Right atrium auricular region (tissue), 2 donors: Measurements from ENCODE around the gene INPP5J. TPM values are rescaled to one million over a fixed set of nuclear protein-coding genes. Genes with fewer than 3 reads are reported as not detected.
"Not testable (repeated sequence)": the region's sequence is repeated elsewhere in the genome, so short reads cannot be mapped to it uniquely, and the experiment has no call there.

Source experiments
- DNase-seq: peaks from one replicate; pipeline ENCODE4 v3.0.0-alpha.2; 2019; ENCODE audit warnings: low spot score
- H3K27ac ChIP-seq, 2 donors: fragments of 200-600 bp; sonication (generic); 1 replicate in 1 of 2; 2 replicates in 1 of 2; pipeline ENCODE4 v1.5.1; 2016 to 2019
- H3K27me3 ChIP-seq, 2 donors: fragments of 200-600 bp; sonication (generic); one replicate each; pipeline versions ENCODE4 v1.5.1 to v1.6.0; 2017 to 2019
- H3K36me3 ChIP-seq: fragments of 200-600 bp; sonication (generic); one replicate; pipeline ENCODE4 v1.5.1; 2016
- H3K4me1 ChIP-seq, 2 donors: fragments of 200-600 bp; sonication (generic); one replicate each; pipeline versions ENCODE4 v1.5.1 to v1.6.0; 2017 to 2019
- H3K4me3 ChIP-seq, 2 donors: fragments of 200-600 bp; sonication (generic); 1 replicate in 1 of 2; 2 replicates in 1 of 2; pipeline ENCODE4 v1.5.1; 2017 to 2019; ENCODE audit warnings: mild to moderate bottlenecking in 1 of 2, moderate library complexity in 1 of 2
- H3K9me3 ChIP-seq, 2 donors: fragments of 200-600 bp; sonication (generic); one replicate each; pipeline ENCODE4 v1.5.1; 2019
- total RNA-seq, 2 donors: library from RNA; depleted of rRNA; stranded (reverse); fragments of >200 nt; gene quantifications; one replicate each; pipeline ENCODE4 v1.1.0, GENCODE V29; 2016
- TF ChIP-seq, protein P1 (sequence below), 2 donors: fragments of 200-600 bp; sonication (generic); IDR thresholded peaks; one replicate each; pipeline ENCODE4 v1.5.1; 2019; ENCODE audit warnings: antibody characterized with exemption in 2 of 2

The INPP5J gene
- total RNA-seq, 2 donors from 2014 or later = 17.6 to 26.3 TPM

DNA sequence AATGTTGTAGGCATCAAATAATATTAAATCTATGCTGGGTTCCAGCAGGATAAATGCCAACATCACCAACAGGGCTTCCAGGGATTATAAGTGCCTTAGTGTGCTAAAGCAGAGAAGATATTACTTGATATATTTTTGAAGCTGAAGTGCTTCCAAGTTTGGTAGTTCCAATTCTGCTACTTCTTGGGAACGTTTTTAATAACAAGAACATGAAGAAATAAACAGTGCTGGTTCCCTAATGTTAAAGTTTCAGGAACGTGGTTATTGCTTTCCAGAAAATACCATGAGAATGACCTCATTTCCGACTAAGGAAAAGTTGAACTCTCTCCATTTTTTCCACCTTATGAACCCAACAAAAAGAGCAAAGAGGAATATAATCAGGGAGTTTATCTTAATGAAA is 32.7 kb downstream of the INPP5J start:
- Histone ChIP-seq H3K9me3 (no peaks in the 10 kb centered on the region), H3K27ac (peak overlapping the region; percentile 37 to 60)

GRCh38 chr22:31160328-31160978 is 37.7 kb downstream of the INPP5J start:
- DNase-seq = no peak
- Histone ChIP-seq H3K27me3 (no peaks in the 10 kb centered on the region), H3K4me1 (peaks cover 0 to 32% of the 10 kb centered on the region in 2 donors), H3K9me3 (no peaks in the 10 kb centered on the region), H3K27ac (peak overlapping the region; percentile 92), H3K4me3 (peak overlapping the region; percentile 79 to 97), H3K36me3 (peaks cover under 1% of the 10 kb centered on the region)
- TF ChIP-seq, protein P1, sequence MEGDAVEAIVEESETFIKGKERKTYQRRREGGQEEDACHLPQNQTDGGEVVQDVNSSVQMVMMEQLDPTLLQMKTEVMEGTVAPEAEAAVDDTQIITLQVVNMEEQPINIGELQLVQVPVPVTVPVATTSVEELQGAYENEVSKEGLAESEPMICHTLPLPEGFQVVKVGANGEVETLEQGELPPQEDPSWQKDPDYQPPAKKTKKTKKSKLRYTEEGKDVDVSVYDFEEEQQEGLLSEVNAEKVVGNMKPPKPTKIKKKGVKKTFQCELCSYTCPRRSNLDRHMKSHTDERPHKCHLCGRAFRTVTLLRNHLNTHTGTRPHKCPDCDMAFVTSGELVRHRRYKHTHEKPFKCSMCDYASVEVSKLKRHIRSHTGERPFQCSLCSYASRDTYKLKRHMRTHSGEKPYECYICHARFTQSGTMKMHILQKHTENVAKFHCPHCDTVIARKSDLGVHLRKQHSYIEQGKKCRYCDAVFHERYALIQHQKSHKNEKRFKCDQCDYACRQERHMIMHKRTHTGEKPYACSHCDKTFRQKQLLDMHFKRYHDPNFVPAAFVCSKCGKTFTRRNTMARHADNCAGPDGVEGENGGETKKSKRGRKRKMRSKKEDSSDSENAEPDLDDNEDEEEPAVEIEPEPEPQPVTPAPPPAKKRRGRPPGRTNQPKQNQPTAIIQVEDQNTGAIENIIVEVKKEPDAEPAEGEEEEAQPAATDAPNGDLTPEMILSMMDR (IDR thresholded peaks at IDR 0.05) = no peak

More for the DNA sequence above, 32.7 kb downstream of the INPP5J start:
- H3K4me3 ChIP-seq = no peak overlapping the region
- no peaks in the 10 kb centered on the region for H3K36me3 ChIP-seq
- no peak for DNase-seq
- no peaks in the 10 kb centered on the region for H3K27me3 ChIP-seq
- TF ChIP-seq, protein P1 (IDR thresholded peaks at IDR 0.05) = no peak
- H3K4me1 ChIP-seq = peaks cover 0 to 13% of the 10 kb centered on the region in 2 donors

DNA sequence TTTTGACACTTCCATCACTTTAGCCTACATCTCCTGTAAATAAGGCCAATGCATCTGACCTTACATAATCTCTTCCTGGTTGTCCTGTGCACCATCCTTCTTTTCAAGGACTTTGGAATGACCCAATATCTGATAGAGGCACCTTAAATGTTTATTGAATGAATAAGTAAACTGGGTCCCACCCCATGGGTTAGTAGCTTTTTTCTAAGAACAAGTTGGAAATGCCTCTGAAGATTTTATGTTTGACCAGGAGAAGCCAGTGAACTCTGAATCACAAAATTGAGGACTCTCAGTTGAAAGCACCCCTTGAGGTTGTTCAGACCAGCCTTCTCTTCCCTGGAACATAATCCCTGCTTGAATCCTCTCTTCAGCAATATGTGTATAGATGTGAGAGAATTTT is 38.6 kb downstream of the INPP5J start:
- no peak for DNase-seq
- no peaks in the 10 kb centered on the region for H3K27me3 ChIP-seq
- H3K4me1 ChIP-seq = peaks cover 0 to 29% of the 10 kb centered on the region in 2 donors
- peaks cover 10% of the 10 kb centered on the region for H3K36me3 ChIP-seq
- H3K27ac ChIP-seq = peak overlapping the region in 1 of 2 donors; percentile 92
- H3K4me3 ChIP-seq = peak overlapping the region in 1 of 2 donors; percentile 79
- no peaks in the 10 kb centered on the region for H3K9me3 ChIP-seq
- TF ChIP-seq, protein P1 (IDR thresholded peaks at IDR 0.05) = no peak

GRCh38 chr22:31162015-31162765 is 39.4 kb downstream of the INPP5J start:
- Histone ChIP-seq H3K36me3 (peaks cover 10% of the 10 kb centered on the region), H3K4me3 (no peak overlapping the region), H3K27me3 (no peaks in the 10 kb centered on the region), H3K9me3 (no peaks in the 10 kb centered on the region), H3K4me1 (peaks cover 0 to 29% of the 10 kb centered on the region in 2 donors), H3K27ac (no peak overlapping the region)
- TF ChIP-seq, protein P1 (IDR thresholded peaks at IDR 0.05) = peak in 1 of 2 donors; percentile 24
- DNase-seq = no peak

- TF ChIP-seq, protein P1 (IDR thresholded peaks at IDR 0.05) = no peak
- peaks cover 4% of the 10 kb centered on the region for H3K36me3 ChIP-seq
- H3K27ac ChIP-seq = no peak overlapping the region
- DNase-seq = no peak
- no peak overlapping the region for H3K4me3 ChIP-seq
- peaks cover 0 to 58% of the 10 kb centered on the region in 2 donors for H3K4me1 ChIP-seq
- no peaks in the 10 kb centered on the region for H3K9me3 ChIP-seq
- H3K27me3 ChIP-seq = no peaks in the 10 kb centered on the region
These were observed 48.2 kb downstream of the INPP5J start for GRCh38 chr22:31170971-31171370.

GRCh38 chr22:31171734-31172133 is 49.0 kb downstream of the INPP5J start:
- H3K27me3 ChIP-seq, H3K4me3 ChIP-seq, DNase-seq, H3K27ac ChIP-seq, H3K9me3 ChIP-seq, H3K36me3 ChIP-seq: not testable (repeated sequence)
- peaks cover 0 to 58% of the 10 kb centered on the region in 2 donors for H3K4me1 ChIP-seq
